NCI-H146 treated with DMSO at 0.1 percent for 48 hours (cell line): ENCODE results near the gene SRGAP3.

Experiments
- DNase-seq: peaks from one replicate; lab custom pipeline; 2025; ENCODE audit not compliant: unreplicated experiment; lab: John Stamatoyannopoulos, UW

The SRGAP3 gene

DNA sequence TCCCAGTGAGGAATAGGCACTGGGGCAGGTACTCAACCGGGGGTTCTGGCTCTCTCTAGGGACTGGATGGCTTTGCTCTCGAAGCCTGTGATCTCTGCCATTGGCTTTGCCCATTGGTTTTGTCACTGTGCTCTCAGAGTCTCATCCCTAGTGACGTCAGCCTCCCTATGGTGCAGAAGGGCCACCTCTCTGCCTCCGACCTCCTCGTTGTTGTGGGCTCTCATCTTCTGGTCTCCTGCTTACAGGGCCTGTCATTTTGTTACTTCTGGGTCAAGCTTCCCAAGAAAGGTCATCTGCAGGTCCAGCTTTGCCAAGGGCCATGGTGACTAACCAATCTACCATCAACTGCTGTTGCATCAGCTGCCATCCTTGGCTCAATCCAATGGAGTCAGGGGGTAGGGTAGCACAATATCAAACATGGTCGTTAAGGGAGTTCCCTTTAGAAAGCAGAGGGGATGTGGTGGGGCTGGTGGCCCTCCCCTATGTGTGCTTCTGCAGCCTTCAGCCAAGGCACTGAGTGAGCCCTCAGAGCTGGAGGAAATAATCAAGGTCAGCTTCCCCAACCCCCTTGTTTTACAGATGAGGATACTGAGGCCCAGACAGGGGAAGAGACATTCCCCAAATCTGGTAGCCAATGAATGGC is 272.8 kb downstream of the SRGAP3 start:
- DNase-seq: no peak

- DNase-seq: no peak
Measured at GRCh38 chr3:8975081-8976020, 274.1 kb downstream of the SRGAP3 start.

DNA sequence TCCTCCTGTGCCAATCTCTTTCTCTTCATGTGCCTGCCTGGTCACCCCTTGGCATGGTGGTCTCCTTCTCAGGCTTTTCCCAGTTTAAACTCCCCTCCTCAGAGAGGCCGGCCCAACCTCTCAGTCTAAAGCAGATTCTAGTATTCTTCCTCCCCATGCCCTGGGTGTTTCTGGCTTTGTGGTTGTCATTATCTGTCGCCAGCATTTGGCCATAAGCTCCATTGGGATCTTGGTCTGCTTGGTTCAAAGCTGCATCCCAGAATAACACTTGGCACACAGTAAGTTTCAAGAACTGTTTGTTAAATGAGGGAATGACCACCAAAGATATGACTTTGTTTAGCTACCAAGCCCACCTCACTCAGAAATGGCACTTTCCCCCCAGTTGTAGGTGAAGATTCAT is 275.0 kb downstream of the SRGAP3 start:
- DNase-seq: no peak

DNA sequence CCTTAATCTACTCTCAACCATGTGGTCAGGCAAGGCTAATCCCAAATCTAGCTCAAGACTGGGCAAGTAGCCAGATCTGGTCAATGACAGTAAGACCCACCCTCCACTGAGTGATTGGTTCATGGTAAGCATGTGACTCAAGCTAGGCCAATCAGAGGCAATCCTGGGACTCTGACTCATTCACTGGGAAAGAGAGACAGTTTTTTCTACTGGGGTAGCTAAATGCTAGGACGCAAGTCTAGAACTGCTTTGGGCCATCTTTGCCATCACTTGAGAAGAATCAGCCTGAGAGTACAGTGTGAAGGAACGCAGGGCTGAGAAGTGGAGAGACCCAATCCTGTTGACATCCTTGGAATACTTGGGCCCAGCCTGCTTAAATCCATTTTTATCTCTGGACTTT is 276.8 kb downstream of the SRGAP3 start:
- no peak for DNase-seq

GRCh38 chr3:8970971-8971589 is 278.4 kb downstream of the SRGAP3 start:
- peak; percentile 22 for DNase-seq

- no peak for DNase-seq
Measured at GRCh38 chr3:8969241-8969640, 280.2 kb downstream of the SRGAP3 start.

DNA sequence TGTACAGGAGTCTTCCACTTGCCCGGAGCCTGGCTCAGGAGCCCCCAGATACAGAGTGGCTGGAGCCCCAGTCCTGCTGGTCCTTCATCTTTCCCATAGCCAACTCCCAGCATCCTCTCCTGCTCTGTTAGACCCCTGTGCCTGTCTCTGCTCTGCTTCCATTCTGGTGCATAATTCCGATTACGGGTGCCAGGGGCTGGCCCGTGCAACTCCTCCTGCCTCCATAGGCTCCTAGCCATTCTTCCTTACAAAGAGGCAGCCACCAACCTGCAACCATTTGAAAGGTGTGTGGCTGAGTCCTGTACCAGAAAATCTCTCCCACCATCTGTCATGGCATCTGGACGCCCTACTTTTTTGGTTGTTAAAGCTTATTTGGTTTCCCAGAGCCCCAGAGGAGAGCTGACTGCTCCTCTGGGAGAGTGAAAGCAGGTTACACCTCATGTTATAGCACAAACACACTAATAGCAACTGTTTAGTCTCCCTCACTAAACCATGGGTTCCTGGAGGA is 281.0 kb downstream of the SRGAP3 start:
- DNase-seq: no peak

GRCh38 chr3:8967553-8967952 is 281.9 kb downstream of the SRGAP3 start:
- no peak for DNase-seq

DNA sequence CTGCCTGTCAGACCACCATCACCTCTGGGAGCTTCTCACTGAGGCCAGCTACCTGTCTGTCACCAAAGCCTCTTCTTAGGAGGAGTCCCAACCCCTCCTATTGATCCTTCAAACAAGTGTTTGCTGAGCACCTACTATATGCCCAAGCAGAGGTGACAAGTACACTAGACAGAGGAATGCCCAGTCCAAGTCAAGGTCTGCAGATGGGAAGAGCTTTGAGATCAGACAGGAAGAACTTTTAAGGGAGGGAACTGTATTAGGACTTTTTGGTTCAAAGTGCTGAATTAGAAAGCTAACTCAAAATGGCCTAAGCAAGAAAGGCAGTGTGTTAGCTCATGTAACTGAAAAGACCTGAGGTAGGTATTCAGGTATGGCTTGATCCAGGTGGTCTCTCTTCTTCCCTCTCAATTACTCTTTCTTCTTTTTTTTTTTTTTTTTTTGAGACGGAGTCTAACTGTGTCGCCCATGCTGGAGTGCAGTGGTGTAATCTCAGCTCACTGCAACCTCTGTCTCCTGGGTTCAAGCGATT is 282.6 kb downstream of the SRGAP3 start:
- no peak for DNase-seq

DNA sequence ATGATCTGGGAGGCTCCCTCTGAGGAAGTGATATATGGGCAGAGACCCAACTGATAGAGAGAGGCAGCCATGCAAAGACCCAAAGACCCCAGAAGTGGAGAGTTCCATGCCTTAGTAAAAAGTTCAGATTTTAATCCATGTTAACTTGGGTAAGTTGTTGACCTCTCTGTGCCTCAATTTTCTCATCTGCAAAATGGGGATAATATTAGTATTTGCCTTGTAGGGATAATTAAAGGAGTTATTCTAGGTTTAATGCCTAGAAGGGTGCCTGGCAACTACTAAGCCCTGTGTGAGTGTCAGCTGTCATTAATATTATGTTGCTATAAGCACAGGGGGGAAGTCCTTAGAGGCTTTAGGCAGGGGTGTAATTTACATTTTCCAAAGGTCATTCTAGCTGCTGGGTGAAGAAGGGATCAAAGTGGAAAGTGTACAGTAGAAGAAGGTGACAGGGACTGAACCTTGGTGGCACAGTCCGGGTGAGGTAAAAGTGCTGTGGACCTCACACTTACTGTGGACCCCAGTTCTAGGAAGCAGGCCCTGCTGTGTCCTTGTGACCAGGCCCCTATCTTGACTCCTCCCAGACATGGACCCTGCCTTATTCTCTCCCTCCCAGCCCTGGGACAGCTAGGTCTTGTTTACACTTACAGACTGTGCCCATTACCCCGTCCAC is 283.2 kb downstream of the SRGAP3 start:
- no peak for DNase-seq

DNA sequence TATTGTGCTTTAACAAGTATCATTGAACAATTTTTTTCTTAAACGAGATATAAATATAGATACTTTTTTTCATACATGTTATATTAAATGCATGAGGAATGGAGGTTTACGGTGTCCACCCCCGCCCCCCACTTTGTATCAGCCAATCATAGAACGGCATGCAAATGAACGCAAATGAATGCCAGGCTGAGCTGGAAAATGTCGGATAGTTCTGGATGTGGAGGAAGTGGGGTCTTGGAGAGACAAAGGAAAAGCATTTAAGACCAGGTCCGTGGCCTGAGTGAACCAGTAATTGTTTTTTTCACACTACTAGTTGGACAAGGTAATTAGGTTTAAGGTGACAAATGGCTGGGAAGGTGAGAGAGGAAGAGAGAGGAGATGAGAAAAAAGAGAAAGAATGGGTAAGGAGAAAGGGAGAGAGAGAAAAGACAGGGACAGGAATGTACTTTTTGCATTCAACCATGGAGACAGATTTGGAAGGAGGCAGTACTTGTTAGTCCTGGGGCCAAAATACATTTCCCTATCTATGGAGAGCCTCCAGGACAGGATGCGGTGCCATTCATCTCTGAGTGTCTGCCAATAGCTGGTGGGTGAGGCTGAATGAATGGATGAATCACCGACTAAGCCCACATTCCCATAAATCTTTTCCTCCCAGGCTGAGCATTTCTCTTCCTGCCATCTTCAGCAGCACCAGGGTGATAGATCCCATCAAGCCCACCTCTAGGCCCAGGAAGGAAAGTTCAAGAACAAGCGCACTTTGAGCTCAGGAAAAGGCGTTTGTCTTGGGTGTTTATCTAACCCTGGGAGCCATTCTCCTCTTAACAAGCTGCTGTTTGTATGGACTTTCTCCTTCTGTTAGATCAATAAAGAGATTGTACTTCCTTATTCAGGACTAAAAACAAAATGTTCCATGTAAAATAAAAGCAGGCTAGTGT is 284.7 kb downstream of the SRGAP3 start:
- DNase-seq: no peak

DNA sequence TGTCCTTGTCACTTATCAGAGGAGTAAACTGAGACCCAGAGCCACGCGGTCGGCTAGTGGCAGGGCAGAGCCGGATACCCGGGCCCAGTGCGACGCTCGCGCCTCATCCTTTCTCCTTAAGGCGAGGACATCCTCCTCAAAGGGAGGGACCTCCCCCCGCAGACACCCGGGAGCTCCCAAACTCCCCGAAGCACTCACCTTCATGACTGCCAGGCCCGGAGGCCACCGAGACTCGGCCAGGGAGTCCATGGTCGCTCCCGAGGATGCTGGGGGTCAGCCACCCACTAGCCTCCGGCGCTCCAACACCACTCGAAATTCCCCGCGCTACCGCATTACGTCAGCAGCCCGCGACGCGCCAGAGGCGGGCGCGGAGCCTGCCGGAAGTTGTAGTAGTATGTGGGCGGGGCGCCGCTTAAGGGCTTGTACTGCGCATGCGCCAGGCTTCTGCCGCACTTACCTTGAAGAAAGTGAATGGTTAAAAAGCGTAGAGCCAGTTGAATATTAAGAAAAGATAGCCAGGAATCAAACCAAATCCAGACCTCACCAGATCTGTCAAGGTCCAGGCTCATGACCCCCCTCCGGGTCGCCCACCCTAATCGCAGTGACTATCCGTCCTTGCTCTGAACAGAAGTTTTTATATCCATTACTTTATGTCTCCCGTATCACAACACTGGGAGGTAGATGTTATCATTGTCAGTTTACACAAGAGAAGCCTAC is 286.2 kb downstream of the SRGAP3 start, which contains the start of gene RAD18:
Gene RAD18 (minus strand): TSS at position 336 of the 717 bp plus-strand sequence. CDS start 87 bp downstream, at position 249.
- peak; percentile 73 for DNase-seq

DNA sequence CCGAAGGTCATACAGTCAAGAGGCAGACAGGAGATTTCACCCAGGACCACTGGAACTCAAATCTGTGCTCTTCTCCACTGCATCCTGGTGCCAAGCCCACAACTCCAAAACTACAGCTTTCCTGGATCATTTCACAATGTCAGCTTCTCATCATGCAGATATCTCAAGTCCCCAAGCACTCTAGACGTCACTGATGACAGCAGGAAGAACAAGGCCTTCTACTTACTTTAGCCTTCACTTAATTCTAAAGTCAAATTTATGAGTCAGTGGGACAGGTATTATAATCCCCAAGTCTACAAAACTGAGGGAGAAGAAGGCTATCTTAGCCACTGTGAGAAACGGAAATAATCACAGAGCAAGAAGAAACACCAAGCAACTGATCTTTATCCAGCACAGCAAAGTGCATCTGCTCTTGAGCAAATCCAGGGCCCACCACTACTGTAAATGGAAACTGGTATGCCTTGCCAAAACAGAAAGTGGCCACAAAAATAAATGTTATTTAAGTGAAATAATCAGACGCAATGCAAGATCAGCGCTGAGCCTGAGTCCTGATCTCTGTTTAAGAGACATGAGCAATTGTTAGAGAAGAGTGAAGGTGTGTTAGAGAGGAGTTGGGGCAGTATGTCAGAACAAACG is 287.1 kb downstream of the SRGAP3 start:
- DNase-seq: no peak

DNA sequence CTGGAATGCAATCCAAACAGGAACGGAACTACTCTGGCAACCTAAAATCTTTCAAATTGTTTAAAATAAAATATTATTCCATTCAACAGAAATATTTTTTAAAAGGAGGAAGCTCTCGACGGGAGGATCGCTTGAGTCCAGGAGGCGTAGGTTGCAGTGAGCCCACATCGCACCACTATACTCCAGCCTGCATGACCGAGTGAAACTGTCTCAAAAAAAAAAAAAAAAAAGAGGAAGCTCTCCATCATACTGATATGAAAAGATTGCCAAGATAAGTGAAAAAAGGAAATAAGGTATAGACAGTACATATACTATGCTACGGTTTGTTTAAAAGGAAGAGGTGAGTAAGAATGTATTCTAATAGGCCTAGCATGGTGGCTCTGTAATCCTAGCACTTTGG is 289.8 kb downstream of the SRGAP3 start:
- no peak for DNase-seq

- DNase-seq: no peak
Measured at GRCh38 chr3:8954938-8955763, 294.3 kb downstream of the SRGAP3 start.

- no peak for DNase-seq
Measured at GRCh38 chr3:8953313-8953712, 296.1 kb downstream of the SRGAP3 start.

DNA sequence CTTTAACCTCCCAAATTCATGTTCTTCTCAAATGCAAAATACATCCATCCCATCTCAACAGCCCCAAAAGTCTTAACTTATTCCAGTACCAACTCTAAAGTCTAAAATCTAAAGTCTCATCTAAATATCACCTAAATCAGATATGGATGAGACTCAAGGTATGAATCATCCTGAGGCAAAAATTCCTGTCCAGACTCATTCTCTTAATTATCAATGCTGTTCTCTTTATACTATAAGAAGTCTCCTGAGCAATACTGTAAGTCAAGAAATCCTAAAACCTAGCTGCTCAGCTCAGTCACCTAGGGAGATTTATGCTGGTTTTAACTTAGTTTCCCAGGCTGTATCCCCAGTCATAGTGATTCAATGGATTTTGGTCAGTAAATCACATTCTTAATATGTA is 297.3 kb downstream of the SRGAP3 start:
- DNase-seq: no peak
